SK-N-SH (cell line): ENCODE data around the gene MRPS12. TPM values are rescaled to one million over a fixed set of nuclear protein-coding genes. Genes with fewer than 3 reads are reported as not detected.
"Not testable (repeated sequence)": the region's sequence is repeated elsewhere in the genome, so short reads cannot be mapped to it uniquely, and the experiment has no call there.

Experiments used
- CTCF ChIA-PET: fragments of 300-600, 350-600 bp; formaldehyde crosslinking; extraction: SDS; loops from one replicate; lab custom pipeline; 2021; lab: Yijun Ruan, JAX
- POLR2A ChIA-PET: fragments of 350-600 bp; sonication (Branson Sonifier 250); formaldehyde crosslinking; extraction: SDS; loops from one replicate; lab custom pipeline; 2020; ENCODE audit warnings: antibody characterized with exemption, inconsistent platforms; lab: Yijun Ruan, JAX
- DNase-seq: peaks from one replicate; pipeline ENCODE4 v3.0.0; 2012
- H2AFZ ChIP-seq: fragments of 200-600 bp; sonication (generic); 2 replicates; pipeline ENCODE4 v1.8.1; 2016; ENCODE audit warnings: antibody characterized with exemption, mild to moderate bottlenecking, low read depth
- H3F3A ChIP-seq: fragments of 200-600 bp; sonication (generic); replicated peaks from 2 replicates; pipeline ENCODE3; 2016; ENCODE audit warnings: antibody characterized with exemption, mild to moderate bottlenecking; ENCODE audit not compliant: insufficient read depth
- H3K27ac ChIP-seq, 2 experiments: fragments of 200-500 bp in 1 of 2; fragments of 200-600 bp in 1 of 2; sonication (Bioruptor generic) in 1 of 2; sonication (generic), shearing (Covaris generic) in 1 of 2; 2 replicates each; pipeline versions ENCODE4 v1.5.1 to v1.6.1; 2014 to 2016; ENCODE audit warnings: low read depth in 2 of 2, inconsistent platforms in 1 of 2, low read length in 1 of 2, mild to moderate bottlenecking in 1 of 2, mixed read lengths in 1 of 2
- H3K27me3 ChIP-seq: fragments of 200-600 bp; sonication (generic), shearing (Covaris generic); 2 replicates; pipeline ENCODE4 v1.6.1; 2016; ENCODE audit warnings: mixed run types; ENCODE audit not compliant: insufficient read depth
- H3K36me3 ChIP-seq, 2 experiments: fragments of 200-500 bp in 1 of 2; fragments of 200-600 bp in 1 of 2; sonication (Bioruptor generic) in 1 of 2; sonication (generic) in 1 of 2; replicated peaks in 1 of 2; 2 replicates each; pipeline versions ENCODE3 to v1.5.1; 2014 to 2016; ENCODE audit warnings: low read length in 1 of 2, mild to moderate bottlenecking in 1 of 2; ENCODE audit not compliant: insufficient read depth in 2 of 2, control insufficient read depth in 1 of 2
- H3K4me1 ChIP-seq, 2 experiments: fragments of 200-500 bp in 1 of 2; fragments of 200-600 bp in 1 of 2; sonication (Bioruptor generic) in 1 of 2; sonication (generic), shearing (Covaris generic) in 1 of 2; 2 replicates each; pipeline versions ENCODE4 v1.5.1 to v1.6.1; 2014 to 2016; ENCODE audit warnings: low read depth in 1 of 2, low read length in 1 of 2, mixed run types in 1 of 2; ENCODE audit not compliant: insufficient read depth in 2 of 2, control insufficient read depth in 1 of 2
- H3K4me2 ChIP-seq: fragments of 200-600 bp; sonication (generic), shearing (Covaris generic); 2 replicates; pipeline ENCODE4 v1.6.1; 2017; ENCODE audit warnings: mixed run types
- H3K4me3 ChIP-seq, 2 experiments: fragments of 200-500 bp in 1 of 2; fragments of 200-600 bp in 1 of 2; sonication (Bioruptor generic) in 1 of 2; sonication (generic), shearing (Covaris generic) in 1 of 2; 2 replicates each; pipeline versions ENCODE4 v1.5.1 to v1.8.1; 2014 to 2016; ENCODE audit warnings: low read depth in 2 of 2, inconsistent platforms in 1 of 2, low read length in 1 of 2, mild to moderate bottlenecking in 1 of 2, mixed read lengths in 1 of 2, moderate library complexity in 1 of 2
- H3K79me2 ChIP-seq: fragments of 200-600 bp; sonication (generic); 2 replicates; pipeline ENCODE4 v1.8.1; 2017; ENCODE audit warnings: mild to moderate bottlenecking; ENCODE audit not compliant: insufficient read depth
- H3K9ac ChIP-seq: fragments of 200-600 bp; sonication (generic); 2 replicates; pipeline ENCODE4 v1.6.1; 2017; ENCODE audit warnings: mixed run types
- H3K9me2 ChIP-seq: fragments of 200-600 bp; sonication (generic); 2 replicates; pipeline ENCODE4 v1.6.1; 2017; ENCODE audit warnings: mixed run types
- H3K9me3 ChIP-seq: fragments of 200-600 bp; sonication (generic); 2 replicates; pipeline ENCODE4 v1.6.1; 2017; ENCODE audit warnings: mixed run types, mild to moderate bottlenecking, moderate library complexity
- H4K20me1 ChIP-seq: fragments of 200-600 bp; sonication (generic); 2 replicates; pipeline ENCODE4 v1.6.1; 2017; ENCODE audit warnings: mild to moderate bottlenecking, mixed run types; ENCODE audit not compliant: insufficient read depth
- CHD2 ChIP-seq: fragments of 150-350 bp; IDR thresholded peaks from 2 replicates; pipeline ENCODE4 v1.6.1; 2018; ENCODE audit warnings: low read length; ENCODE audit not compliant: partially characterized antibody
- ELF1 ChIP-seq: IDR thresholded peaks from 2 replicates; pipeline ENCODE4 v1.4.0; 2012
- EP300 ChIP-seq, 2 experiments: IDR thresholded peaks; 2 replicates each; pipeline versions ENCODE4 v1.4.0 to v1.6.1; 2012; ENCODE audit warnings: borderline replicate concordance in 1 of 2, low read depth in 1 of 2, low read length in 1 of 2
- EZH2phosphoT487 ChIP-seq: fragments of 200-600 bp; sonication (generic); IDR thresholded peaks from 2 replicates; pipeline ENCODE4 v1.6.1; 2017; ENCODE audit warnings: low read depth, mixed run types, mild to moderate bottlenecking, antibody characterized with exemption, moderate library complexity, borderline replicate concordance
- FOXM1 ChIP-seq: IDR thresholded peaks from 2 replicates; pipeline ENCODE4 v1.4.0; 2012; ENCODE audit warnings: low read depth, mild to moderate bottlenecking
- GABPA ChIP-seq: IDR thresholded peaks from 2 replicates; pipeline ENCODE4 v1.4.0; 2012; ENCODE audit warnings: low read depth, mild to moderate bottlenecking
- GATA2 ChIP-seq: sonication (generic); formaldehyde crosslinking; IDR thresholded peaks from 2 replicates; pipeline ENCODE4 v1.5.0; 2020; ENCODE audit warnings: mild to moderate bottlenecking, missing genetic modification reagents
- MEF2A ChIP-seq: IDR thresholded peaks from 2 replicates; pipeline ENCODE4 v1.4.0; 2012; ENCODE audit warnings: low read depth, borderline replicate concordance
- MXI1 ChIP-seq: IDR thresholded peaks from 2 replicates; pipeline ENCODE4 v1.6.1; 2012; ENCODE audit warnings: mild to moderate bottlenecking, low read depth, low read length, improper control_type of control experiment
- RAD21 ChIP-seq: IDR thresholded peaks from 2 replicates; pipeline ENCODE4 v1.6.1; 2012; ENCODE audit warnings: mild to moderate bottlenecking, low read length
- RCOR1 ChIP-seq: fragments of 150-350 bp; IDR thresholded peaks from 2 replicates; pipeline ENCODE4 v1.6.1; 2017; ENCODE audit warnings: antibody characterized with exemption, low read length
- SMC3 ChIP-seq: IDR thresholded peaks from 2 replicates; pipeline ENCODE4 v1.6.1; 2012; ENCODE audit warnings: low read depth, low read length, improper control_type of control experiment
- TAF1 ChIP-seq: IDR thresholded peaks from 2 replicates; pipeline ENCODE4 v1.6.1; 2012; ENCODE audit warnings: low read depth, mild to moderate bottlenecking, low read length, moderate library complexity, borderline replicate concordance
- TCF12 ChIP-seq: IDR thresholded peaks from 2 replicates; pipeline ENCODE4 v1.4.0; 2012
- TEAD4 ChIP-seq: IDR thresholded peaks from 2 replicates; pipeline ENCODE4 v1.4.0; 2012; ENCODE audit warnings: mild to moderate bottlenecking, borderline replicate concordance; ENCODE audit not compliant: insufficient read depth
- YY1 ChIP-seq: IDR thresholded peaks from 2 replicates; pipeline ENCODE4 v1.4.0; 2012; ENCODE audit warnings: low read depth, mild to moderate bottlenecking
- WGBS: methylation state at CpG from one replicate; pipeline ENCODE4 v1.1.6; 2017; ENCODE audit warnings: low lambda C conversion rate; 5-methylcytosine and 5-hydroxymethylcytosine counted together
- polyA plus RNA-seq, 3 experiments: library from polyadenylated mRNA; depleted of rRNA; stranded (reverse); fragments of >200 nt; gene quantifications; 2 replicates each; pipeline ENCODE4 v1.2.3, GENCODE V29; 2012
- TF ChIP-seq, protein P1 (sequence below): IDR thresholded peaks from 2 replicates; pipeline ENCODE4 v1.4.0; 2012; ENCODE audit warnings: low read depth
- TF ChIP-seq, protein P2 (sequence below): fragments of 150-350 bp; IDR thresholded peaks from 2 replicates; pipeline ENCODE4 v1.6.1; 2016; ENCODE audit warnings: mild to moderate bottlenecking, low read depth, low read length

Gene MRPS12
- polyA plus RNA-seq, 1 of the 3 experiments (the other 2 are of a cell fraction) = 59.6 TPM

DNA sequence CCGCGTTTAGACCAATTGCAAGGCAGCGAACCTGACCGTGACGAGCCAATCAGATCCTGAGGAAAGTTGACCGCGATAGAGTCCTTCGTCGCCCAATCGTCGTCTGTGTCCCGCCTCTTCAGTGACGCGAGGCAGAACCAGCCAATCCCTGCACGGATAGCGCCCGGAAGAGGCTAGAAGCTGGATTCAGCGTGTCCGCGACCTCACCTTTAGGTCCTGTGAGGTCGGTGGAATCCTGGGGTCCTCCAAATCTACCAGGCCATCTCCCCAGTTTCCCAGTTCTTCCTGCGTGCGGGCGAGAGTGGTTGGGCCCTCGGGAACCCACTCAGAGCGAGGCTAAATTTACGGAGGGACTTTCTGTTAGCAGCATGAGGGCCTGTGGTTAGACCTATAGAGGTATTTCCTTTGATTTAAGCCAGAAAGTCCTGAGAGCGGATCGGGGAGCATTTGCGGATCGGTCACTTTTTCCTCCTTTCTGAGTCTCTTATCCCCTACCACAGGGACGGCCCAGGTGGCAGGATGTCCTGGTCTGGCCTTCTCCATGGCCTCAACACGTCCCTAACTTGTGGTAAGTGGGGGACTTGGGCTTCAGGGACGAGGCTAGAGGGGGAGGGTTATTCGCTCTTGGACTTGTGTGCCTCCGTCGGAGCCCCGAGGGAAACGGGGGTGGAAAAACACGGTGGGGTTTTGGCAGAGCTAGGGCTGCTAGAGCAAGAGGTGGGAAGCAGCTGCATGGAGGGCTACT lies at the start of gene MRPS12 (continued):
- TF ChIP-seq TAF1 = no peak
- TF ChIP-seq EP300 (IDR thresholded peaks at IDR 0.05; ENCODE audit: borderline replicate concordance in 1 of 2, low read depth in 1 of 2, low read length in 1 of 2) = no peak
- TF ChIP-seq RAD21 = no peak
- peak; percentile 84 for TF ChIP-seq ELF1
- TF ChIP-seq CHD2 = peak; percentile 81
- TF ChIP-seq GATA2 (CRISPR knock-in tag) = no peak
- TF ChIP-seq GABPA = peak; percentile 76
- no peak for TF ChIP-seq MEF2A
- TF ChIP-seq EZH2phosphoT487 = no peak
- 0 out of 2 replicates have a peak, but pooled peaks have one; percentile 19 for TF ChIP-seq RCOR1
- TF ChIP-seq YY1 = no peak
- TF ChIP-seq, protein P1, sequence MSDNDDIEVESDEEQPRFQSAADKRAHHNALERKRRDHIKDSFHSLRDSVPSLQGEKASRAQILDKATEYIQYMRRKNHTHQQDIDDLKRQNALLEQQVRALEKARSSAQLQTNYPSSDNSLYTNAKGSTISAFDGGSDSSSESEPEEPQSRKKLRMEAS = peak; percentile 48; the same call in 1 of the 2 replicates
- TF ChIP-seq TCF12 = no peak
- peak; percentile 92 for TF ChIP-seq MXI1
- TF ChIP-seq SMC3 = no peak

DNA sequence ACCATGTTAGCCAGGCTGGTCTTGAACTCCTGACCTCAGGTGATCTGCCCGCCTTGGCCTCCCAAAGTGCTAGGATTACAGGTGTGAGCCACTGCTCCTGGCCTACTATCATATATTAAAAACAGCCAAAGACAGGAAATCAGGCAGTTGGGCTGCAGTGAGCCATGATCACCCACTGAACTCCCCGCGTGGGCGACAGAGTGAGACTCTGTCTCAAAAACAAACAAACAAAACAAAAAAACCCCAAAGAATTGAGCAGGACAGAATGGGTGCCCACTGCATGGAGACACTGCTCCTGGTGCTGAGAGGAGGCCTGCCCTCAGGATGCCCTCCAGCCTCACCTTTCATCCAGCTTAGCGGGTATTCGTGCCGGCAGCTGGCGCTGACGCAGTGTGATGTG lies 47.5 kb upstream of the MRPS12 start:
- TF ChIP-seq FOXM1 (no peak), ELF1 (no peak), EP300 (IDR thresholded peaks at IDR 0.05; ENCODE audit: borderline replicate concordance in 1 of 2, low read depth in 1 of 2, low read length in 1 of 2) (no peak), YY1 (no peak), TEAD4 (no peak)
- TF ChIP-seq, protein P2, sequence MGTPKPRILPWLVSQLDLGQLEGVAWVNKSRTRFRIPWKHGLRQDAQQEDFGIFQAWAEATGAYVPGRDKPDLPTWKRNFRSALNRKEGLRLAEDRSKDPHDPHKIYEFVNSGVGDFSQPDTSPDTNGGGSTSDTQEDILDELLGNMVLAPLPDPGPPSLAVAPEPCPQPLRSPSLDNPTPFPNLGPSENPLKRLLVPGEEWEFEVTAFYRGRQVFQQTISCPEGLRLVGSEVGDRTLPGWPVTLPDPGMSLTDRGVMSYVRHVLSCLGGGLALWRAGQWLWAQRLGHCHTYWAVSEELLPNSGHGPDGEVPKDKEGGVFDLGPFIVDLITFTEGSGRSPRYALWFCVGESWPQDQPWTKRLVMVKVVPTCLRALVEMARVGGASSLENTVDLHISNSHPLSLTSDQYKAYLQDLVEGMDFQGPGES = no peak
- TF ChIP-seq, all 33 proteins: peak for 0
- Histone ChIP-seq H4K20me1 (no peaks in the 10 kb centered on the region), H3K36me3 (no peaks in the 10 kb centered on the region), H3K27ac (no peak overlapping the region), H3K27me3 (no peaks in the 10 kb centered on the region), H3K79me2 (no peaks in the 10 kb centered on the region), H3K4me1 (peaks cover 0 to 9% of the 10 kb centered on the region in 2 experiments; a peak in 1 of 4 replicates), H3K4me3 (no peak overlapping the region), H3K4me2 (no peak overlapping the region), H3K9me2 (no peaks in the 10 kb centered on the region), H3K9ac (no peak overlapping the region), H3K9me3 (no peaks in the 10 kb centered on the region), H3F3A (no peaks in the 10 kb centered on the region), H2AFZ (no peak overlapping the region)
- POLR2A ChIA-PET = interaction anchor here (0.6 to 0.7 kb wide), 2 partner anchors 26 to 34 kb away, joined by 4 to 5 read pairs; no protein-coding TSS in a partner anchor
- CTCF ChIA-PET = no interaction called here
- WGBS = 96% methylated on average over 9 of the region's 9 CpGs
- no peak for DNase-seq

DNA sequence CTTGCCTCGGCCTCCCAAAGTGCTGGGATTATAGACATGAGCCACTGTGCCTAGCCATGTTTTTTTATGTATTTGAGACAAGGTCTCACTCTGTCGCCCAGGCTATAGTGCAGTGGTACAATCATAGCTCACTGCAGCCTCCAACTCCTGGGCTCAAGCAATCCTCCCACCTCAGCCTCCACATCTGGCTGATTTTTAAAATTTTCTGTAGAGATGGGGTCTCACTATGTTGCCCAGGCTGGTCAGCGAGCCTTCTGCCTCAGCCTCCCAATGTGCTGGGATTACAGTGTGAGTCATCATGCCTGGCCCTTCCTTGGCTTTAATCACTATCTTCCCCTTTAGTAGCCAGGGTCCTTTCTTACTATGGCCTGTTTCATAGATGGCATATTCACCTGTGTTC lies 46.1 kb upstream of the MRPS12 start:
- H3K79me2 ChIP-seq, POLR2A ChIA-PET, H3K4me2 ChIP-seq, H3K9ac ChIP-seq, H4K20me1 ChIP-seq, H3K27ac ChIP-seq, H3K9me3 ChIP-seq, H3K9me2 ChIP-seq, DNase-seq, H3K36me3 ChIP-seq, H3K27me3 ChIP-seq, H3K4me1 ChIP-seq, H3K4me3 ChIP-seq, H3F3A ChIP-seq, H2AFZ ChIP-seq: not testable (repeated sequence)
- CTCF ChIA-PET = interaction anchor here (0.6 to 1.0 kb wide), 2 partner anchors 152 to 368 kb away, joined by 3 read pairs; no protein-coding TSS in a partner anchor
- WGBS = 86% methylated on average over 3 of the region's 3 CpGs
